GM10847 (cell line): ENCODE data around the gene GABRG3.

ENCODE experiments used
- POLR2A ChIP-seq: IDR thresholded peaks from 2 replicates; pipeline ENCODE4 v1.6.1; 2011; ENCODE audit not compliant: insufficient read length; ENCODE audit errors: extremely low read depth

GABRG3 gene

GRCh38 chr15:27529399-27529798 is 558.4 kb downstream of the GABRG3 start:
- no peak for TF ChIP-seq POLR2A

DNA sequence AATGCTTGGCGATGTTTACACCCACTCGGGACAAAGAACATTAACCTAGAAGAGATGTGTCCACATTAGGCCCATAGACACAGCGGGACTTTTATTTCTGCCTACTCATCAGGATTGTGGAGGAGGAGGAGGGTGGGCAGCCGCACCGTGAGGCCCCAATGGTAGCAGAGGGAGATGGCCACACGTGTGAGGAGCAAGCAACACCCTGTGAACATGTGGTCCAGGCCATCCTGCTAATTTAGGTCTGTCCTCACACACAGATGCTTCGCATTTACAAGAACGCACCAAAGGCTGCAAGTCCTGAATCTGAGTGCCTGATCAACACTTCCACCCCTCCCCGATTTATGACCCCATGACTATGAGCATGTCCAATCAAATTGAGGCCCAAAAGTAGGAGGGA is 560.0 kb downstream of the GABRG3 start:
- no peak for TF ChIP-seq POLR2A

DNA sequence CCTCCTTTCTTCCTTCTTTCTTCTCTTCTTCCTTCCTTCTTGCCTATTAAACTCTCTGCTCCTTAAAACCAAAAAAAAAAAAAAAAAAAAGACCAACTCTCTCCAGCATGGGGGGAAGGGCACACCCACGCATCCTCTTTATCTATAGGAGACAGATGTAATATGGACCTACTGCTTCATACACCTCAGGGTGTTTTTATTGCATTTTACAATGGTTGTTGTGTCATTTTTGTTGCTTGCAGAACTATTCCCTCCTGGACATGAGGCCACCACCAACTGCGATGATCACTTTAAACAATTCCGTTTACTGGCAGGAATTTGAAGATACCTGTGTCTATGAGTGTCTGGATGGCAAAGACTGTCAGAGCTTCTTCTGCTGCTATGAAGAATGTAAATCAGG is 561.4 kb downstream of the GABRG3 start:
- TF ChIP-seq POLR2A, result no peak

DNA sequence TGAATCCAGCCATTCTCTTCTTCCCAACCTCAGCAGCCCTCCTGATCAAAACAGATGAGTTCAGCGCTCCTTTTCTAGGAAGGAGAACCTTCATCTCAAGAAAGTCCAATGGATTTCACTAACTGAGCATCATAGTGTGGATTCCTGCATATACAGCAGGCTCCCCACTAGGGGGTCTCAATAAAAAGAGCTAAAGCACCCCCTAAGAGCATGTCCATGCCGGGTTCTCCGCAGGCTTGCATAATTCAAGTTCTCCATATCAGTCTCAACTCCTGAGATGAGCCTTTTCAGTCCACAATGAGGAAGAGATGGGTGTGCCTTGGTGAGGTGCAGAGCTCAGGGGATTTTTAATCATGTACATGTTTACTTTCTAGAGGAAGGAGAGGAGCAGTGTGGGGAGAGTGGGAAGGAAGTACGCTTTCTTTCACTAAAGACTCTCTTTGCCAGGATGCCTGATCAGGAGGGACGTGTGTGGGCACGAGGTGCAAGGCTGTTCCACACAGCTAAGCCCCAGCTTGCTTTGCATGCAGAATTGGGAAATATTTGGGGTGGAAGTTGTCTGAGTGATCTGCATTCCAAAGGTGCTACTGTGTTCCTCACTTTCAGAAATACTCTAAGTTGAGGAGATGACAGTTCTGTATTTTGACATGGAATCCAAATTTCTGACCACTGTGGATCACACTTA is 564.6 kb downstream of the GABRG3 start:
- no peak for TF ChIP-seq POLR2A

DNA sequence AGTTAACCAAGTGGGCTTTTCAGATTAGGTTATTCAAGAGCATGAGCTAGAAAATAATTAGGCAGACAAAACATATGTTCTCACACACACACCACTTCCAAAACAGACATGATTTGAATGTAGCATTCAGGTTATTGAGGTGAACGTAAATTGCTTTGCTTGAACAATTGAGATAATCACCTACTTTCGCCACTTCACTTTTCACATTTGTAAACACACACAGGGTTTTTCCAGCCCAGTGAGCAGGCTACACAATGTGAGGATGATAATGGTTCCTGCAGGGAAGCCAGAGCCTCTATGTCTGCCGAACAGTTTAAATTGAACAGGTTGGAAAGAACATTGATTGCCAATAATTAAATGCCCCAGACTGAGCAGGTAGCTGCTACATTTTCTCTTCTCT is 567.3 kb downstream of the GABRG3 start:
- TF ChIP-seq POLR2A, result no peak

DNA sequence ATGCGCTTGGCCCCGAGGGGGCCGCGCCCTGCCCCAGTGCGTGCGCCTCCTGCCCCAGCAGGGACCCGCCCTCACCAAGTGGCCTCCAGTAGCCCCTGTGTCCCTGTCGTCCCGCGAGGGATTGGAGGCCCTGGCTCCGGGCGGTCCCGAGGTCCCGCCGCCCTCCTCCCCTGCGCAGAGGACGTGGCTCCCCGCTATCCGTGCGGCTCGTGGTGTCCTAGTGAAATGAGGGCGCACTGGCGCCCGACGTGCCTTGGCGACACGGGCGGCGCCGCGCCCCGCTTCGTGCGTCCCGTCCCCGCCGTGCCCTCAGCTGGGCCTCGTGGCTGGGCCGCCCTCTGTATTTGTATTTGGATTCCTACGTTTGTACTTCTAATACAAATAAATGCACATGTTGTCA is 570.6 kb downstream of the GABRG3 start:
- no peak for TF ChIP-seq POLR2A

DNA sequence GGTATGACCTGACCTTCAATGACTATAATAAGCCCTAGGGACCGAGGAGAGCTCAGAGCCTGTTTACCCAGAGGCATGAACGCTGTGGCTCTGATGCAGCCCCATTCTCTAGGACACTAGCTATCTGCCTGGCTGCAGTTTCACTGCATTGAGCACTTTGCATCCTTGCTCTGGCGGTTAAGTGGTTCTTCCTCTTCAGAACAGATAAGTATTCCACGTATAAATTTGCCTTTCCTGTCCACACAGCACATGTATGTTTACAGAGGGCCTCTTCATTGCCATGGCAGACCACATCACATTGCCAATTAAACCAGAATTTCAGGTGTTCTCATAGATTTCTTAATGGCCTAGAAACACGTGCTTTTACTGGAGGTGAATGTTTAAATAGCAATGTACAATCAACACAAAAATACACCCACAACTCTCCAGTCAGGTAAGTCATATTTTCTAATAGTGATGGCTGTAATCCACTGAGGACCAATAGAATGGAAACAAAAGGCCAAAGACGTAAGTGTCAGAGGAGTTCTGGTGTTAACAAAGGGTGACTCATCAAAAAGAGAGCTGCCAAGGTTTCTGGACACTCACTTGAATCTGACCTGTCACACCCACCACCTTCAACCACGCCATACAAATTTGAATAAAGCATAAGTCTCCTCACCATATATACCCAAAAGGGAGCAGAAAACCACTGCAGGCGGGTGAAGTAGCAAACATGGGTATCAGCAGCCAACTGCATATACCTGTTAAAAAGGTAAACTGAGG is 574.7 kb downstream of the GABRG3 start:
- TF ChIP-seq POLR2A, result no peak

DNA sequence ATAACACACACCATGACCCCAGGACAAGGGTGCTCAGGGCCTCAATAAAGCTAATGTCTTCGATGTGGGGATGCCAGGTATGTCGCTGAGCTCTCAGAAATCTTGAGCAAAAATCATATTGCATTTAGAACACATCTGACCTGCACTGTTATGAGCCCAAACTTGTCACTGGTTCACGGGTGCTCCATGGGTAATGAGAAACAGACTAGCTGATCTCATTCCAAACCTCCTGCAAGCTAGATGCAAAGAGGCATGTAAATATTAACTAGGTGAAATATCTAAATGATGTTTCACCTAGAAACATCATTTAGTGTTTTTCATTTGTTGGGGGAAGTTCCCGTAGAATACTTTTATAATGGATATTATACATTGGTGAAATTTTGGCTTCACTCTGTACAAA is 578.8 kb downstream of the GABRG3 start:
- TF ChIP-seq POLR2A, result no peak

DNA sequence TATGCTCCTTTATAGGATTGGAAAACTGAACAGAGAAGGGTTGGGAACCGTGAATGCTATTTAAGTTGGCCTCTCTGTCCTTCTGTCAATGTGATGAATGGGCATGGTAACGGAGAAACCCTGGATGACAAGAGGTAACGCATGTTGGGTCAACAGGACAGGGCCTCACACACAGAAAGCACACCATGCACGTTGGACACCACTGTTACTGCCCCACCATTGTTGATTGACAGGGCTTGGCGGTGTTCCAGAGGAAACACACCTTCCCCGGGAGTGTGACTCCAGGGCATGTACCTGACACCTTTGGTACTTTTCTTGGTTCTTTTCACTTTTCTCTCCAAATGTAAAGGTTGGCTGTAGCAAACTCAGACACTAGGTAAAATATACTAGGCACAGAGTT is 579.7 kb downstream of the GABRG3 start:
- no peak for TF ChIP-seq POLR2A

DNA sequence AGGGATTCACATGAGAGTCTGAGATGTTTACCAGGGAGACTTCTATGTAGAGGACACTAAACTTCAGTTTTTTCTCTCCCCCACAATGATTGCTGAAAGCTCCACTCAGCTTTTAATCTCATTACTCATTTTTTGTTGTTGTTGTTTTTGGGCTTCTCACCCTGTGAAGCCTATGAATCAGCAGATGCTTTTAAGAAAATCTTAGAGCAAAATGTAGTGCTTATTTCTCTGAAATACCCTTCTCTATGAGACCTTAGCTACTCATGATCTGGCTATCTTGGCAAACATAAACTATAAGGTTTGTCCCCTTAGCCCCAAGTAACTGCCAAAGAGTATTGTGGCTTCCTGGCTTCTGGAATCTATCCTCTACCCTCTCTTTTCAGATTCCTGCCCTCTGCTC is 590.8 kb downstream of the GABRG3 start:
- no peak for TF ChIP-seq POLR2A

- TF ChIP-seq POLR2A, result no peak
Measured at GRCh38 chr15:27563765-27564370, 592.9 kb downstream of the GABRG3 start.

DNA sequence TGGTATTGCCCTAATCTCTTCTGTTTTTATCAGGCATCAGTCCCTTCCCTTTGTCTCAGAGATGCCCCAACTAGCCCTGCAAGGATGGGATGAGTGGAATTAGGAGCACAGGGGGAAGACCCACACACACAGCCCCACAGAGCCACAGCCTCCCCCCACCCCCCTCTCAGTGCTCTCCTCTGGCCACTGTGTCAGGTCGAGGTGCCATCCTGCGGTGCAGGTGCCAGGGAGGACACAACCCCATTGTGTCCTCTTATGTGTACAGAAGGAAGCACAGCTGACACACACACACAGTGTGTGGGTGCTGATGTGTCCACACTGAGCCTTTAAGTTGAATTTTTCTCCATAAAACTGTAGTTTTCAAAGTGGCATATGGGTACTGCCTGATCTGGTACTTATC is 593.7 kb downstream of the GABRG3 start:
- TF ChIP-seq POLR2A, result no peak

DNA sequence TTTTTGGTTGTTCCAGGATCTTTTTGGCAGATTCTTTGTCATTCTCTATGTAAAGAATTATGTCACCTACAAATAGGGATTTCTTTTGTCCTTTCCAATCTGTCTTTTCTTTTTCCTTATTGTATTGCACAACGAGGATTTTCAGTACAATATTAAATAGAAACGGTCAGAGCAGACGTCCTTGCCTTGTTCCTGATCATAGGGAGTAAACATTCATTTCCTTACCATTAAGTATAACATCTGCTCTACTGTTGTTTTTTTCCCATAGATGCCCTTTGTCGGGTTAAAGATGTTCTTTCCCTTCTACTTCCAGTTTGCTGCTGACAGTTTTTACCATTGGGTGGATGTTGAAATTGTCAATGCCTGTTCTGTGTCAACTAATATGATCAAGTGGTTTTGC is 599.8 kb downstream of the GABRG3 start:
- no peak for TF ChIP-seq POLR2A

GRCh38 chr15:27573805-27574485 is 603.0 kb downstream of the GABRG3 start:
- no peak for TF ChIP-seq POLR2A

GRCh38 chr15:27574541-27575054 is 603.6 kb downstream of the GABRG3 start:
- TF ChIP-seq POLR2A, result no peak

GRCh38 chr15:27575521-27575920 is 604.5 kb downstream of the GABRG3 start:
- TF ChIP-seq POLR2A, result no peak
